ENCODE results near the gene TMEM218.
"Not testable (repeated sequence)": the region's sequence is repeated elsewhere in the genome, so short reads cannot be mapped to it uniquely, and the experiment has no call there.

The TMEM218 gene

DNA sequence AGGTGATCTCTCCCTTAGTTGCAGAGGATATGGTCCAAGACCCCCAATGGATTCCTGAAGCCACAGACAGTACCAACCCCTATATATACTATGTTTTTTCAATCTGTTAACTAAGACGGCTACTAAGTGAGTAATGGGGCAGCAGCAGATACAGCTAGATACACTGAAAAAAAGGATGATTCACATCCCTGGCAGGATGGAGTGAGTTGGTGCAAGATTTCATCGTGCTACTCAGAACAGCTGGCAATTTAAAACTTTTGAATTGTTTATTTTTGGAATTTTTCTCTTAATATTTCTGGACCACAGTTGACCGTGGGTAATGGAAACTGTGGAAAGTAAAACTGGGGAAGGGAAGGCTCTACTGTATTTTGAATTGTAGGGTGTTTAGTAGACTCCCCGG, 17.0 kb upstream of the TMEM218 start:
- no peak for DNase-seq

DNA sequence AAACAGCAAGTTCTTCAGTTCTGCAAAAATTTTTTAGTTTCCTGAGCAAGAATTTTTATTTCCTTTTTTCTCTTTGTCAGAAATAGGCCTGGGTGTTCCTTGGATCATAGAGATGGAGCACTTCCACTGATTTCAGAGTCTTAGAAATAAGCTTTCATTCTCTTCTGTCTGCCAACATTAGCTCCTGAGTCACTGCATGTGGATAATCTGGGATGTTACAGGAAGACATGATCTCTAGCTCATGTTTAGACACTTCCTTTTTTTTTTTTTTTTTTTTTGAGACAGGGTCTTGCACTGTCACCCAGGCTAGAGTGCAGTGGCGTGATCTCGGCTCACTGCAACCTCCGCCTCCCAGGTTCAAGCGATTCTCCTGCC, 13.2 kb upstream of the TMEM218 start:
- DNase-seq = no peak

DNA sequence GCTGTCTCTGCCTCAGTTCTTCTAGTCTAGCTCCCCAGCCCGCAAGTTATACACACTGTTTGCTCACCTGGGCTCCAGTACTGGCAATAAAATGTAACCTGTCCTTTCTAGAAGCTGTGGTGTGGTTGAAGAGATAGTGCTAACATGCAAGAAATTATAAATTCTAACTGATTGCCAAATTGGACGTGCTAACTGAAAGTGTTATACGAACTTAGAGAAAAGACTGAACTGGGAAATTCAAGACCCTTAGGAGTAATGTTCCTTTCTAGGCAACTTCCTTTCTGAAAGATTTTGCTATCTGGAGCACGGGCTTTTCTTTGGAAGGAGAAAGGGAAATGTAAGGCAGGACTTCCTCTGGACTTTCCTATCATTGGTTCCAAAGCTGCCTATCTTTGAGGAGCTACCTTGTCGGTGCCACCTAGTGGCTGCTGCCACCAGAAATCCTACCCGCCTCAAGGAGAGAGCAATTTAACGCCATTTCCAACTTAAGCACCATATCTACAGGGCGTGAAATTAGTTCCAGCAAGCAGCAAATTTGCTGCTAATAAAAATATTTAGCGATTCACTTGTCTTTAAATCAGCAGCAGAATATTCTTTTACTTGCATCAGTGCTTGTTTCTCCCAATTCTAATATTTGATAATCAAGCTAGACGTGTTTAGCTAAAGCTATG, 12.7 kb upstream of the TMEM218 start:
- DNase-seq = no peak

DNA sequence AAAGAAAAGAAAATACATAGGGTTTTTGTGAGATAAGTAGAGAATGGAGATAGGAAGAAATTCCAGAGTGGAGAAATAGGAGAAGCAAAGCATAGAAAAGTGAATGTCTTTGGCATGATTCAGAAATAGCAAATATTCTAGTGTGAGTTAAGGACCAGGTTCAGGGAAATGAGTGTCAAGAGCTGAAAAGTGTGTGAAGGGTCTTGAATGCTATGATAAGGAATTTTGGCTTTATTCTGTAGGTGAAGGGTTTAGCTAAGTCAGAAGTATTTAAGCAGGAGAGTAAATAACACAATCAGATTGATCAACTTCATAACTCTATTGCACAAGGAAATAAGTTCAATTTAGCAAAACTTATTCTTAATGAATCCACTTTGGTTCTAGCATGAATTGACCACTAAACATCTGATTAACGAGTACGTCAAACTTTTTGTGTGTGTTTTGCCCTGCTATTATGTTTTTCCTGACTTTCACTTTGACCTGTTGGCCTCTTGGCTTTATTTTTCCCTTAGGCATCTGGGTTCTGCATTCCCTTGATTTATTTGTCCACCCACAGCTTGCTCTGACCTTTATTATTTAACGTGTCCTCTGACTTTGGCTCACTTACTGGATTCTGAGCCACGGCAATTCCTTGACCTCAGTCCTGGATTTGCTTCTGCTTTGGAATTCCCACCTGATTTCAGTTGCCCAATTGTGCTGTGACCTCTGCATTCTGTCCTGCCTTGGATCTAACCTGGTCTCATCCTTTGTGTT, 11.9 kb upstream of the TMEM218 start:
- DNase-seq = no peak

DNA sequence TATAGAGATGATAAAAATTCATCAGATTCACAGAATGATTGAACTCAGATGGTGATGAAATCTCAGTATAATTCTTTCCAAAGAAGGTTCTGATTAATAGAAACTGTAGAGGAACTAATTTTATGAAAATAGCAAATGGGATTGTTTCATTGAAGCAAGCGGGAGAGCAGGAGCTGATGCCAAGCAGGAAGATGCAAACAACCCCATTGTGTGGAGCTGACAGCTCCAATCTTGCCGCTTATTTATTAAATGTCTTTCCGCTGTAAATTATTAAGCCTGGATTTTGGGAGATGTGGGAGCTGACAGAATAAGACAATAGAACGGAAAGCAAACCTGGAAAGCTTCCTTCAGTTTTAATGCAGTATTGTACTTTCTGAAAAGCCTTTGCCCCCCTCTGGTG, 6.0 kb upstream of the TMEM218 start:
- DNase-seq = no peak

DNA sequence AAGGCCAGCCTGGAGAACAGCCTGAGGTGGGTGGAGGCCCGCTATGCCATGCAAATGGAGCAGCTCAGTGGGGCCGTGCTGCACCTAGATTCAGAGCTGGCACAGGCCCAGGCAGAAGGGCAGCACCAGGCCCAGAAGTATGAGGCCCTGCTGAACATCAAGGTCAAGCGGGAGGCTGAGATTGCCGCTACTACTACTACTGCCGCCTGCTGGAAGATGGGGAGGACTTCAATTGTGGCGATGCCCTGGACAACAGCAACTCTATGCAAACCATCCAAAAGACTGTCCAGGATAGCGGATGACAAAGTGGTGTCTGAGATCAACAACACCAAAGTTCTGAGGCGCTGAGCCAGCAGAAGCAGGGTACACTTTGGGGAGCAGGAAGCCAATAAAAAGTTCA, 3.1 kb upstream of the TMEM218 start:
- no peak for DNase-seq

DNA sequence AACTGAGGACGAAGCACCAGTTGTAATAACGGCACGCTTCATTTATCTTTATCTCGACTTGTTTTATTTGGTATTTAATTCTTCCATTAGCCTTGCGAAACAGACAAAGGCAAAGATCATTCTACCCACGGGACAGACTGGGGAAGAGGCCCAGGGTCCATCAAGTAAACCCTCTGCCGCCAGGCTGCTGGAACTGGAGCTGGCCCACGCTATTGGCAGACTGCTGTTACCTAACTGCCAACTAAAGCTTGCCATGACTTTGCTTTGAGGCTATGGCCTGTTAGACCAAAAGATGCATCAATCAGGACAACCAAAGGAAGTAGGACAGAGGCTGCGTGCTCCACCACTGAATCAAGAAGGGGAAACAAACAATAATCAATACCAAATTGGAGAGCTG, 780 bp upstream of the TMEM218 start:
- no peak for DNase-seq

DNA sequence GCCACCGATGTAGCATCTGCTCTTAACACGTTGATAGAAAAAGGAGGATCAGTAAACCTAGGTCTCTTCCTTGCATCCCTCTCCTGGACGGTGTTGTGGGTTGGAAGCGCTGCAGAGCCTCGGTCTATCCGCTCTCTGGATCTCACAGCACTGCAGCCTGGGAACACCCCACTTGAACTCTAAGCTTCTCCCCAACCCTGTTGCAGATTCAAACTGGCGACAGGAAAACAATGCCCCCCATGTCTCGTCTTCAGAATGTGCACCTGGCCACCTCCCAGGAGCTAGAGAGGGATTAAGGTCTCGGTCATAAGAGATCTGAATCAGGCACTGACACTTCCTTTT, 454 bp downstream of the TMEM218 start:
- DNase-seq = peak; percentile 31

DNA sequence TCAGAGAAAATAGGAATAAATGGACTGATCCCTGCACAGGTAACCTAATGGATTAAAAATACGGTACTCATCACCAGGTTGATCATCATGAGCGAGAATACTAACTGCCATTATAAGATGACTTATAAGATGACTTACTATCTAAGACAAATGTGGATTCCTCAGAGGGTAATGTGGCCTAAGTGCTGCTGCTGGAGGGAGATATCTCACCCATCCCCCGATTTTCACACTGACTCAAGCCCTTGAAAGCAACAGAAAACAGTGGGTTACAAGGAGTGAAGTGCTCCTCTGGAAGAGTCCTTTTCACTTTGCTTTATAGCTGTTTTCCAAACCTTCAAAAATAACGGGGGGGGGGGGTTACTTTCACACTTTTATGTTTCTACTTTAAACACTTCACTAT, 920 bp downstream of the TMEM218 start:
- DNase-seq = no peak

DNA sequence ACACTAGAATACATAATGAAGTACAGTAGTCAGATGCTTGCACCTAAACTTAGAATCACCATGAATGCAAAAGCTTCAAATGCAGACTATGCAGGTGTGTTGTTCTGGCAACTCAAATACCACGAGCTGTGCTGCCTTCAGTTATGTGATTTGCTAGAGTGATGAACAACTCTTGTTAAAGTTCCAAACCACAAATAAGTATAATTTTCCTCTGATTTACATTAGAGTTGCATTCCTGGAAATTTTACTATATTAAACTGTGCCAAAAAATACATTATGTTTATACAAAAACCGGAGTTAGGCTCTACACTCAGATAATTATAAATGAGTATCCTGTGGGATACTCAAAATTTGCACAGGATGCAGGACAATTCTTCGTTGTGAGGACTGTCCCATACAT, 3.0 kb downstream of the TMEM218 start:
- DNase-seq = no peak

DNA sequence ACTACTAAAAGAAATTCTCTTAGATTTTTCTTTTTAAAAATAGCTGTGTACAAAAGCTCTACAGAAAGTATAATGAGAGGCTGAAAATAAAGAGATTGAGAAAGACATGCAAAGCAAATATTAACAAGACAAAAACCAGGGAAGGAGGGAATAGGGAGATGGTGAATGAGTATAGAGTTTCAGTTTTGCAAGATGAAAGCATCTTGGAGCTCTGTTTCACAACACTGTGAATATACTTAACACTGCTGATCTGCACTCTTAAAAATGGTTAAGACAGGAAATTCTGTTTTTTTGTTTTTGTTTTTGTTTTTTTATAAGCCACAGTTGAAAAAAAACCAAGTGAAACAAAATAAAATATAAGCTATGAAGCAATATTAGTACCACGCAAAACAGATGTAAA, 5.5 kb downstream of the TMEM218 start:
- no peak for DNase-seq

DNA sequence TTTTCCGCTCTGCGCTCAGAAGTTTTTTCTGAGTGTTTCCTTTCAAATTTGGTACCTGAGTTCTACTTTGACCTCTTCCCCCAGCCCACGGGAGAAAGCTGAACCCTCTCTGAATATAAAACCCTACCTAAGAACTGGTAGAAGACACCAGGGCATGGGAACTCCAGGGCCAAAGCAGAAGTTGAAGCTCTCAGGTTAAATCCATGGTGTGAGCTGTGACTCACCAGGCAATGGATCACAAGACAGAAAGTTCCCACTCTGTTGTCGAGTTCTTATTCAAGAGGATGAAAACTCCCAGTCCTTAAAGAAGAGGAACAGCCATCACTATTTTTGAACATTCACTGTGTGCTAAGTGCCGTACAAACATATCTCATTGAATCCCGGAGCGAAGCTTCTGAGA, 8.9 kb downstream of the TMEM218 start:
- DNase-seq = no peak

DNA sequence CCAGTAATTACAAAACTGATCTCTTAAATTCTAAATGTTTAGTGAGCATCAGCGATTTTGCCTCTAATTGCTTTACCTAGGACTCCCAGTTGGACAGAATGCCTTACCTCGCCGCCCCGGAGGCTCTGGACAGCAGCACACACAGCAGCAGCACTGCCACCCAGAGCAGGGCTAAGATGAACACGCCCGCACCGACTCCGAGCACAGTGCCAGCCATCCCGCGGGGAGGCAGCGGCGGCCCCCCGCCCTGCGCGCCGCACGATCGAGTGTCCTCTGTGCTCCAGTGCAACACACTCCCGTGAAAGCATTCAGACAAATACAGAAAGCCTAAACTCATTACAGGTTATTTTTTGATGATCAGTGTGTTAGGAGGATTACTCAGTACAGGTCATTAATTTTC, 9.4 kb downstream of the TMEM218 start:
- no peak for DNase-seq

DNA sequence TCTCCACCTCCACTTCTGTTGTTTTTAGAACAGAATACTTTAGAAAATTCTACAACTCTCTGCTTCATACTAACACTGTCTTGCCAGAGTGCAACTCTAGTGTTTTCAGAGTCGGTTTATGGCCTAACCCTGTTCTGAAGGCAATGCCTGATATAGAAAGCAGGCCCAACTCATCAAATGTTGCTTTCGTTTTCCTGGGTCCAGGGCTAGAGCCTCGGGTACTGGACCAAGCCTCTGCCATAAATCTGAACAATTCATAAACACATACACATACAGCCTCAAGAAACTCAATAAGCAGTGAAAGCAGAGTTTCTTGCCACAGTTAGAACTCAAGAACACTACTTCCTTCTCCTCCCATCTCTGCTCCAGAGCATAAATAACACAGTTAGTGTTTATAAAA, 9.8 kb downstream of the TMEM218 start:
- no peak for DNase-seq

DNA sequence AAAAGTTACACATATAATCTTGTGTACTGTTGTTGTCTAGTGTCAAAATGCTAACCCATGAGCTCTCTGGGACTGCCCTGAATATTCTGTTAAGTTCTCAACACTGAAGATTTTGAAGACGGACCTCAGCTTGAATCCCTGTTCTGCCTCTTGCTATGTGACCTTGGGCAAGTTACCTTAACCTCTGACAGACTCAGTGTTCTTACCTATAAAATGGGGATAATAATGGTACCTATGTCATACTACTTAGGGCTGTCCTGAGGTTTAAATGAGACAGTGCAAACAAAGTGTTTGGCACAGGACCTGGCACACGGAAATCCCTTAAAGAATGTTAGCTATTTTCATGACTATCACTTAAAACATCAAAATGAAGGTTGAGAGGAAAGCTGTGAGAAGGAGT, 11.3 kb downstream of the TMEM218 start:
- no peak for DNase-seq

DNA sequence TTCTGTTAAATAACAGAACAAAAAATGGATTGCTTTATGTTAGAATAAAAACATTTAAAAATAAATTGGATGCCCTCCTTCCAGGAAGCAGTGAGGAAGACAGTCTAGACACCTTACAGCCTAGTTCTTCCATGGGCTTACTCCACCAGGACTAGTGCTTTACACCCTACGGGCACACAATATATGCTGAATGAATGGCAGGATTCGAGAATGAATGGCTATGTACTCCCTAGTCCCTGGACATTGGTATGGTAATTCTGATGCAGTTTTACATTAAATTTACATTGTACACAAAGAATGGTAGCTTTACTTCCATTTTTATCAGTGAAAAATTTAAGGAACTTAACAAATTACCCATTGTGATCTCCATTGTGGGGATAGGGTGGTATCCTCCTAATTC, 16.7 kb downstream of the TMEM218 start:
- DNase-seq = no peak

DNA sequence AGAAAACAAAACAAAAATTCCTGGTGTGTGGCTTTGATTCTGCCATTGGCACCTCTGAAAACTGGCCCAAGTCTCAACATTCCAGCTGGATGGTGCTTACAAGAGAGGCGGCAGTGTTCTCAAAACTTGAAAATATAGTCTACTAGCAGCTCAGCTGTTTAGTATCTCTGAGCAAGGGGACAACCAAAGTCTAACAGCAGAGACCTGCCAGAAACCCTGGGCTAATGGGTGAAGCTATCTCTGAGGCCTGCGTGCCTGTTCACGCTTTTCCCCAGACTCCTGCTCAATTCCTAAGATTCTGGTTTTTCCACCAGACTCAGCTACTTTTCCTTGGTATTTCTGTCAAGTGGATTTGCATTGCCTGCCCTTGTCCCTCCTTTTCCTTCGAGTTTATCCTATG, 17.9 kb downstream of the TMEM218 start:
- no peak for DNase-seq

DNA sequence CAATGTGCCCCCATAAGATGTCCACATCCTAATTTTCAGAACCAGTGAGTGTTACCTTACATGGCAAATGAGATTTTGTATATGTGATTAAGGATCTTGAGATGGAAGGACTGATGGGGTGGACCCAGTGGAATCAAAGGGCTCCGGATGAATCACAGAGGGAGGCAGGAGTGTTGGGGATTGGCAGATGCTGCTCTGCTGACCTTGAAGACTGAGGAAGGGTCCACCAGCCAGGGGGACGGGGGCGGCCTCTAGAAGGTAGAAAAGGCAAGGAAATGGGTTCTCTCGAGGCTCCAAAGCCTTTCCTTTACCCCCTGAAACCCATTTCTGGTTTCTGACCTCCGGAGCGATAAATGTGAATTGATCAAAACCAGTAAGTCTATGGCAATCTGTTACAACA, 18.8 kb downstream of the TMEM218 start:
- no peak for DNase-seq

DNA sequence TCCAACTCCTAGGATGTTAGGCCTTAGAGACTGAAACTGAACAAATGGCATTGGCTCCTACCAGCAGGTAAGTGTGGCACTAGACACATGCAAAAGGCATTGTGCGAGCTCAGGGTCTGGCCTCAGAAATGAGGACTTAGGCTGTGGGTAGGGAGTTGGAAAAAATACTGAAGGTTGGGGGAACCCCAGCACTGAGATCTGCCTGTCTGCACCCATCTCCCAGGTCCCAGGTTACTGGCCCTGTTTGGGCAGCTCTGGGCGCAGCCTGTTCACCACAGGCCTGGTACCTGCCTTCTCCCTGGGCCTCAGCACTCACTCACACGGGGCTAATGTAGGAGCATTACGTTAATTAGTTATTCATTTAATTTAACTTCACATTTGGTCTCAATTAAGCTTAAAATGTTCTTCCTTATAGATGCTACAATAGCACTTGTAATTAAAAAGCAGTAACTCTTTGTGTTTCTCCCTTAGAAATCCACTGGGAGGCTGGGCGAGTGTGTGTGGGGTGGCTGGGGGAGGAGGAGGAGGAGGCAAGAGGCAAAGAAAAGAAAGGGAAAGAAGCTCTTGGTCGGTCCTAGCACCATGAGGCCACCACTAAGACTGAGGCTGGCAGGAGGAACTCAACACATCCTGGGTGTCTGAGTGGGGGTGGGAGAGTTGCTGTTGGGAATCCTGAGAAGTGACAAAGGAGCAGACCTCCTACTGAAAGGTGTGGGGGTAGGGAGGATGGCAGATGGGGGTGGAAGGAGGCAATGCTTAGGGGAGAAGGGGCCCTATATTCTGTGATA, 19.4 kb downstream of the TMEM218 start:
- no peak for DNase-seq

DNA sequence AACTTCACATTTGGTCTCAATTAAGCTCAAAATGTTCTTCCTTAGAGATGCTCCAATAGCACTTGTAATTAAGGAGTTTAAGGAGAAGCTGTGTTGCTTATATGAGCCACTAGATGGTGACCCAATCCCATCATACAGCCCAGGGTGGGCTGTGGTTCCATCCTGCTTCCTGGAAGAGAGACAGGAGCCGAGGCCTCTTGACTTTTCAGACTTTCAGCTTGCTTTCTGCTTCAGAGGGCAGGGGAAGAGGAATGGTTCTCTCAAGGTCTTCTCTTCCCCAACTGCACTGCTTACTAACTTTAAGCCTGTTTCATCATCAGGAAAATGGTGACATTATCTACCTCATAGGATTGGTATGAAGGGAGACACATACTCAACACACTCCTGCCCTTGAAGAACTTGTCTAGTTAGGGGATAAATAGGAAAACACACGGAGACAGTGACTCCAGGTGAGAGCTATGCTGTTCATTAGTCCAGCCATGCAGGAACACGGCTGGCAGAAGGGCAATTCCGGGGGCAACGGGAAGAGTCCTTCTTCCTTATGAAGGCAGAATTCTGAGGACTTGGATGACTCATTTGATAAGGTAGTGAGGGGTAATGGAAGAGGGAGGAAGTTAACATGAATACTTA, 20.1 kb downstream of the TMEM218 start:
- DNase-seq = no peak

DNA sequence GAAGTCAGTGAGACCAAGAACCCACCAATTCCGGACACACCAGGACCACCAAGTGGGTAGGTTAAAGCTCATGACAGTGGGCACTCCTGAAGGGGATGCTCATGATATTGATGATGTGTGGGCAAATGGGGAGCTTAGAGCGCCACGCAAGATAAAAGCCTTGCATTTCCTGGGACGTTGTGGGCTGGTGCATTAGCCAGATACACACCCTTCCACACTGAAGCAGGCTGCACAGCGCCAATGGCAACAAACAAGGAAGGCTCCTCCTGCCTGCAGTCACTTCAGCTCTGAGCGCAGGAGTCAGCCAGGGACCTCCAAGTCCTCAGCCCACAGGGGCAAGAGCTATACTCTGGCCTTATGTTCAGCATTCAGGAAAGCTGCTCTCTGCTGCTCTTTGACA, 20.6 kb downstream of the TMEM218 start:
- DNase-seq = no peak

DNA sequence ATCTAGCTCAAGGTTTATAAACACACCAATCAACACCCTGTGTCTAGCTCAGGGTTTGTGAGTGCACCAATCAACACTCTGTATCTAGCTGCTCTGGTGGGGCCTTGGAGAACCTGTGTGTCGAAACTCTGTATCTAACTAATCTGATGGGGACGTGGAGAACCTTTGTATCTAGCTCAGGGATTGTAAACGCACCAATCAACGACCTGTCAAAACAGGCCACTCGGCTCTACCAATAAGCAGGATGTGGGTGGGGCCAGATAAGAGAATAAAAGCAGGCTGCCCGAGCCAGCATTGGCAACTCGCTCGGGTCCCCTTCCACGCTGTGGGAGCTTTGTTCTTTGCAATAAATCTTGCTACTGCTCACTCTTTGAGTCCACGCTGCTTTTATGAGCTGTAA, 21.3 kb downstream of the TMEM218 start:
- DNase-seq = not testable (repeated sequence)

DNA sequence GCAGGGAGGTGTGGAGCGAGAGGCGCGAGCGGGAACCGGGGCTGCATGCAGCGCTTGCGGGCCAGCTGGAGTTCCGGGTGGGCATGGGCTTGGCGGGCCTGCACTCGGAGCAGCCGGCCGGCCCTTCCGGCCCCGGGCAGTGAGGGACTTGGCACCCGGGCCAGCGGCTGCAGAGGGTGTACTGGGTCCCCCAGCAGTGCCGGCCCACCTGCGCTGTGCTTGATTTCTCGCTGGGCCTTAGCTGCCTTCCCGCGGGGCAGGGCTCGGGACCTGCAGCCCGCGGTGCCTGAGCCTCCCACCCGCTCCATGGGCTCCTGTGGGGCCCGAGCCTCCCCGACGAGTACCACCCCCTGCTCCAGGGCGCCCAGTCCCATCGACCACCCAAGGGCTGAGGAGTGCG, 21.9 kb downstream of the TMEM218 start:
- not testable (repeated sequence) for DNase-seq

All from activated CD4-positive, CD25-positive, alpha-beta regulatory T cell treated with anti-CD3 and anti-CD28 coated beads, Interleukin-2, amount 50 U/mL, for 72 hours (primary cell).